ENCODE data around the gene DCHS1. TPM values are rescaled to one million over a fixed set of nuclear protein-coding genes. Genes with fewer than 3 reads are reported as not detected.

Gene DCHS1
- total and polyA plus RNA-seq, 9 of the 15 experiments (the other 6 are each of a cell fraction or from before 2014, with no cell fraction given), result 0.04 to 0.49 (median 0.14) TPM; not detected in 2

- TF ChIP-seq ZNF354B (CRISPR knock-in tag; IDR thresholded peaks at IDR 0.05) (no peak), EP300 (IDR thresholded peaks at IDR 0.05; ENCODE audit: low read length) (no peak), SMARCA5 (IDR thresholded peaks at IDR 0.05) (0 out of 2 replicates have a peak, but pooled peaks have one; percentile 17), CC2D1A (IDR thresholded peaks at IDR 0.05) (0 out of 2 replicates have a peak, but pooled peaks have one; percentile 29), ZC3H4 (CRISPR knock-in tag; IDR thresholded peaks at IDR 0.05; ENCODE audit: borderline replicate concordance) (no peak; the same call in 1 of the 2 replicates), ZNF41 (CRISPR knock-in tag; conservative IDR thresholded peaks at IDR 0.05) (no peak), MBD2 (IDR thresholded peaks at IDR 0.05; ENCODE audit: borderline replicate concordance, low read depth) (no peak), TSHZ1 (CRISPR knock-in tag; IDR thresholded peaks at IDR 0.05) (no peak), OTX1 (CRISPR knock-in tag; IDR thresholded peaks at IDR 0.05) (no peak), RERE (CRISPR knock-in tag; IDR thresholded peaks at IDR 0.05; ENCODE audit: borderline replicate concordance) (no peak), POU5F1 (IDR thresholded peaks at IDR 0.05; ENCODE audit: borderline replicate concordance, low read depth, low read length, partially characterized antibody) (no peak), PTRF (tag; IDR thresholded peaks at IDR 0.05) (no peak), ZNF184 (CRISPR knock-in tag; IDR thresholded peaks at IDR 0.05) (no peak), HNRNPH1 (optimal IDR thresholded peaks at IDR 0.05; ENCODE audit: low read depth, low read length) (no peak), GTF2F1 (IDR thresholded peaks at IDR 0.05; ENCODE audit: low read depth, low read length) (0 out of 2 replicates have a peak, but pooled peaks have one; percentile 15), CSDE1 (IDR thresholded peaks at IDR 0.05) (no peak), NEUROD1 (IDR thresholded peaks at IDR 0.05; ENCODE audit: borderline replicate concordance, low read depth, low read length, partially characterized antibody) (no peak), RNF219 (CRISPR knock-in tag; IDR thresholded peaks at IDR 0.05) (no peak), BDP1 (IDR thresholded peaks at IDR 0.05; ENCODE audit: insufficient read depth, insufficient read length) (no peak)
Measured at GRCh38 chr11:6604081-6604626, 51.5 kb downstream of the DCHS1 start (continued).

Data from K562 (cell line).